Brain microvascular endothelial cell (primary cell): Measurements from ENCODE around the gene ANKRD34C.

ENCODE experiments used
- DNase-seq: peaks from one replicate; pipeline ENCODE4 v3.0.0-alpha.2; 2020
- H3K27ac ChIP-seq: fragments of 250-450 bp; sonication (Bioruptor Pico); 2 replicates; pipeline ENCODE4 v1.5.1; 2020; ENCODE audit warnings: mild to moderate bottlenecking, moderate library complexity
- H3K27me3 ChIP-seq: fragments of 250-450 bp; sonication (Bioruptor Pico); replicated peaks from 2 replicates; pipeline ENCODE4 v1.5.1; 2020; ENCODE audit warnings: mild to moderate bottlenecking
- H3K36me3 ChIP-seq: fragments of 250-450 bp; sonication (Bioruptor Pico); replicated peaks from 2 replicates; pipeline ENCODE4 v1.5.1; 2020; ENCODE audit warnings: mild to moderate bottlenecking
- H3K4me3 ChIP-seq: 2 replicates; pipeline ENCODE4 v1.5.1; 2011; ENCODE audit warnings: low read depth, mild to moderate bottlenecking, control low read depth, low read length, moderate library complexity
- CTCF ChIP-seq: IDR thresholded peaks from 2 replicates; pipeline ENCODE4 v1.5.1; 2011; ENCODE audit warnings: low read depth, mild to moderate bottlenecking, moderate library complexity, low read length, control low read depth, inconsistent platforms; ENCODE audit errors: missing control alignments
- in situ Hi-C: cut with HindIII; loops from 2 replicates; pipeline ENCODE4 v1.10.0; 2017; ENCODE audit warnings: low sequenced_read_pairs, low pct_ligation_motif_present

The ANKRD34C gene

DNA sequence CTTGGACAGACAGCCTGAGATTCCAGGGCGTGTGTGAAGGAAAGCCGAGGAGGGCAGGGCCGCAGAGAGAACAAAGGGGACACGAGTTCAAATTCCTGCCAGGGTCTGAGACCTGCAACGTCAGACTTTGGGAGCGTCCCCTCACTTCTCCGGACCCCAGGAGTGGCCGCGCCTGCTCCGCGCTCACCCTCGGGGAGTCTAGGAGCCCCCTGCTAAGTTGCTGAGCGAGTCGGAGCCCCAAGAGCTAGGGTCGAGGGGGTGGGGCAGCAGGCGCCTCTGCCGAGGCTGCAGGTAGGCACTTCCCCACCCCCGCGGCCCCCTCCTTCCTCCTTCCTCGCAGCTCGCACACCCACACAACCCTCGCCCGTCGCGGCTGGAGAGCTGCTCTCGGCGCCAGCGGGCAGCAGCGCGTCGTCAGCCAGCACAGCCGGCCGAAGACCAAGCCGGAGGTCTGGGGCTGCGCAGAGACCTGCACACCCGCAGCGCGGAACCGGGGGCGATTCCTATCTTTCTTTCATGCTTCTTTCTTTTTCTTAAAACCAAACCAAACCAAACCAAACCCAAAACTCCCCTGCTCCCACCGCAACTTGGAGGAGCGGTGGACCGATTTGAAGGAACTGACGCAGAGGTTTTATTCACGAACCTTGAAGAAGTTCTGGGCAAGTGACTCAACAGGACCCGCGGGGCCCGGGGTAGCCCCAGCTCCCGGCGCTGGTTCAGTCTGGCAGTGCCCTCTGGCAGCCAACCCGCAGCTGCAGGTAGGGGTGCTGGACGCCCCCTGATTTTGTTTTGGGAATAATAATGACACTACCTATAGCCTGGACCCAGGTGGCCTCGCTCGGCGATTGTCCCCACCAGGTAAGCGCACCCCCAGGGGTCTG is at the start of gene ANKRD34C:
Gene ANKRD34C, plus strand, starts transcription at position 352 of the 881 bp plus-strand sequence. CDS start 10,563 bp downstream, outside the sequence.
- no peaks in the 10 kb centered on the region for H3K36me3 ChIP-seq
- in situ Hi-C loops = no loop called here

DNA sequence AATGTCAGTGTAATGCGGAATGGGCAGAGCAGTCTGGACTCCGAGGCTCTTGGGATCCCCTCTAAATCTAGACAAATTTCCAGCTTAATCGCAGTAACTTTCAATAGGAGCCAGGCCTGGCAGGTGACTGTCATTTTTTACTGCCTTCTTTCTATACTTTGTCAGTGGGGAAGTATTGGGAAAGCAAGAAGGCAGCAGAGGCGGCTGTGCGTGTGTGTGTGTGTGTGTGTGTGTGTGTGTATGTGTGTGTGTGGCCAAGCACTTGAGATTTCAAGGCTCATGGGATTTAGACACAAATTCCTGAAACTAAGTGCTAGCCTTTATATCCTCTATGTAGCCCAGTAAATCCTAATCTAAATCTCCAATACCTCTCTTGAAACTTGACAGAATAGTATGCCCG is 49.3 kb upstream of the ANKRD34C start:
- no peak overlapping the region for H3K27ac ChIP-seq
- no peaks in the 10 kb centered on the region for H3K27me3 ChIP-seq
- H3K36me3 ChIP-seq = no peaks in the 10 kb centered on the region
- TF ChIP-seq CTCF = no peak
- H3K4me3 ChIP-seq = no peak overlapping the region
- in situ Hi-C loops = no loop called here
- no peak for DNase-seq

More for the DNA sequence above, at the start of gene ANKRD34C:
- Histone ChIP-seq H3K27ac (no peak within 1 kb of the TSS), H3K4me3 (no peak within 1 kb of the TSS), H3K27me3 (peaks cover 23% of the 10 kb centered on the region)
- DNase-seq = no peak
- no peak for TF ChIP-seq CTCF

DNA sequence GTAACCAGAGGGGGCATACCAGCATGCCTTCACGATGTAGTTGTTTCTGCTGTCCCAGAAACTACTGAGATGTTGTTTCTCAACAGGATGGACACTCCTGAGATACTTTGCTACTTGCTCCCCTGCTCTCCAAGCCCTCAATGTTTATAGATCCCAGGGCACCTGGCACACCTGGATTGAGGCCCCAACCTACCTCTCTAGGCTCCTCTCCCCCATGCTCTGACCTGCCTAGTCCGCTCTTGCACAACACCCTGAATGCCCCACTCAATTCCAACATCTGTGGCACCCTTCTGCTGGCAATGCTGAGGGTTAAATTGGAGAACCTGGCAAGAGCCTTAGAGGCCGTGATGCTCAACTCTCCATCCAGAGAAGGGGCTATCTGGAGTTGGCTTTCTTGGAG is 42.5 kb upstream of the ANKRD34C start:
- DNase-seq = no peak
- no peak for TF ChIP-seq CTCF
- Histone ChIP-seq H3K36me3 (no peaks in the 10 kb centered on the region), H3K27me3 (no peaks in the 10 kb centered on the region), H3K4me3 (no peak overlapping the region), H3K27ac (no peak overlapping the region)
- in situ Hi-C loops = no loop called here

- Histone ChIP-seq H3K27me3 (no peaks in the 10 kb centered on the region), H3K36me3 (no peaks in the 10 kb centered on the region), H3K4me3 (no peak overlapping the region), H3K27ac (no peak overlapping the region)
- DNase-seq = peak; percentile 22
- TF ChIP-seq CTCF = no peak
- in situ Hi-C loops = no loop called here
Observed at GRCh38 chr15:79243723-79244122, 38.8 kb upstream of the ANKRD34C start.

DNA sequence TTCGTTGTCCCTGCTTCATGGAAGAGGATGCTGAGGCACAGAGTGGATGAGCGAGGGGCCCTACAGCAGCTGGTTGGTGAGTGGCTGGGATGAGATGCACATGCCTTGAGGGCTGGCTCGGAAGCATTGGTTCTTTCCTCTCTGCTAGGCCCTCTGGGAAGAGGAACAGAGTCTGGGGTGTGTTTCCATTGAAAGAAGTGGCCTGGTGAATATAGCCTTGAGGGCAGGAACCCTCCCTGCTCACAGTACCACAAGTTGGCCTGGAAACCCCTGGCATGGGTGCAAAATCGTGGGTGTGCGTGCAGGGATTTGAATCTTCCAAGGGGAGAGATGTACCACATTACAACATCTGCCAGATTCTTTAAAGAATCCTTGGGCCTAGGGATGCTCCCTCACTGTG is 37.6 kb upstream of the ANKRD34C start:
- Histone ChIP-seq H3K27ac (no peak overlapping the region), H3K4me3 (no peak overlapping the region), H3K36me3 (no peaks in the 10 kb centered on the region), H3K27me3 (no peaks in the 10 kb centered on the region)
- no peak for TF ChIP-seq CTCF
- in situ Hi-C loops = no loop called here
- no peak for DNase-seq

DNA sequence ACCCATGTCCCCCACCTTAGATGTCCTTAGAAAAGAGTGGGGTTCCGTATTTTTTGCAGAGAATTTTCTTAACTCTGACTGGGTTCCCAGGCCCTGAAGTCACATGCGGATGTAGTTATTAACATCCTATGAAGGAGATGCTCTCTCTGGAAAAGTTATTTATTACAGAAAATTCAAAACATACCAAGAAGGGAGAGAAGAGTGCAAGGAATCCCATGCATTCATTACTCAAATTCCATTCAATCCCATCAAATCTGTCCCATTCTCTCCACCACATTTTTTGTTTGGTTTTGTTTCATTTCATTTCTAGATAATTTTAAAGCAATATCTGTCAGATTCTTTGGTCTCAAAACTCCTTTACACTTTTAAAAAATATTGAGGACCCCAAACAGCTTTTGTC is 34.3 kb upstream of the ANKRD34C start:
- no peak for TF ChIP-seq CTCF
- H3K27me3 ChIP-seq = no peaks in the 10 kb centered on the region
- H3K27ac ChIP-seq = no peak overlapping the region
- in situ Hi-C loops = no loop called here
- DNase-seq = no peak
- H3K4me3 ChIP-seq = no peak overlapping the region
- H3K36me3 ChIP-seq = no peaks in the 10 kb centered on the region
